Astrocyte of the cerebellum (primary cell): ENCODE results near the gene HAUS5.

Experiments
- DNase-seq: peaks from one replicate; pipeline ENCODE4 v3.0.0-alpha.2; 2011; ENCODE audit warnings: low read depth
- H3K4me3 ChIP-seq: 2 replicates; pipeline ENCODE4 v1.5.1; 2011; ENCODE audit warnings: mild to moderate bottlenecking, low read depth, low read length, moderate library complexity
- in situ Hi-C: cut with HindIII; loops from 2 replicates; pipeline ENCODE4 v1.10.0; 2017; ENCODE audit warnings: low sequenced_read_pairs
- TF ChIP-seq, protein P1 (sequence below): IDR thresholded peaks from 2 replicates; pipeline ENCODE4 v1.5.1; 2012; ENCODE audit warnings: low read length, low read depth, moderate library complexity, mild to moderate bottlenecking; ENCODE audit errors: missing control alignments

HAUS5 gene, protein sequence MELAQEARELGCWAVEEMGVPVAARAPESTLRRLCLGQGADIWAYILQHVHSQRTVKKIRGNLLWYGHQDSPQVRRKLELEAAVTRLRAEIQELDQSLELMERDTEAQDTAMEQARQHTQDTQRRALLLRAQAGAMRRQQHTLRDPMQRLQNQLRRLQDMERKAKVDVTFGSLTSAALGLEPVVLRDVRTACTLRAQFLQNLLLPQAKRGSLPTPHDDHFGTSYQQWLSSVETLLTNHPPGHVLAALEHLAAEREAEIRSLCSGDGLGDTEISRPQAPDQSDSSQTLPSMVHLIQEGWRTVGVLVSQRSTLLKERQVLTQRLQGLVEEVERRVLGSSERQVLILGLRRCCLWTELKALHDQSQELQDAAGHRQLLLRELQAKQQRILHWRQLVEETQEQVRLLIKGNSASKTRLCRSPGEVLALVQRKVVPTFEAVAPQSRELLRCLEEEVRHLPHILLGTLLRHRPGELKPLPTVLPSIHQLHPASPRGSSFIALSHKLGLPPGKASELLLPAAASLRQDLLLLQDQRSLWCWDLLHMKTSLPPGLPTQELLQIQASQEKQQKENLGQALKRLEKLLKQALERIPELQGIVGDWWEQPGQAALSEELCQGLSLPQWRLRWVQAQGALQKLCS

DNA sequence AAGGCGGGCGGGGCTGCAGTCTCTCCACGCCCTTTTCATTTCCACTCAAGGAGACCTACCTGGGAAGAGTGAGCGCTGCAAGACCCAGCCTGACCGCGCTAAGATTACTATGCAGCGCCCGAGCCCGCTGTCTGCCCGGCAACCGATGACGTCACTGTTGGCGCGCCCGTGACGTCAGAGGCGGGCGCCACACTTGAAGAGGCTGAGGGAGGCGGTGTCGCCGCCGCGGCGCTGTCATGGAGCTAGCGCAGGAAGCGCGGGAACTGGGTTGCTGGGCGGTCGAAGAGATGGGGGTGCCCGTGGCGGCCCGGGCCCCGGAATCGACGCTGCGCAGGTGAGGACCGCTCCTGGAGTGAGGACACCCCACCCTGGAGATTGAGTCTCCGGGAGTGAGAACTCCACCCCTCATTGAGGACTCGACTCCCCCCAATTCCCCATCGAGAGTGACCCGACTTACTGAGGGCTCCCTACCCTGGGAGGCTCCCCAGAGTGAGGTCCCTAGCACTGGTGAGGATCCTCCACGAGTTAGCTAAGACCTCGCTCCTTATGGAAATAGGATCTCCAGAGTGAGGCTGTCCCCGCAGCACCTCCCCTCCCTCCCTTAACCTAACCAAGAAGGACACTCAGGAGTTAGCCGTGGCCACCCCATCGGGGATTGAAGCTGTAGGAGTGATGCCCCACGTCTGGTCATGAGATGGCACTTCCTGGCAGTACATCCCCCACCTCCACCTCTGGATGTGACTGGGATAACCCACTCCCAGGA lies at the start of gene HAUS5:
HAUS5 (plus strand) TSS at position 177 of the 763 bp plus-strand sequence; CDS start at position 237, 60 bp downstream.
- in situ Hi-C loops = no loop called here
- peak; percentile 75 for DNase-seq

DNA sequence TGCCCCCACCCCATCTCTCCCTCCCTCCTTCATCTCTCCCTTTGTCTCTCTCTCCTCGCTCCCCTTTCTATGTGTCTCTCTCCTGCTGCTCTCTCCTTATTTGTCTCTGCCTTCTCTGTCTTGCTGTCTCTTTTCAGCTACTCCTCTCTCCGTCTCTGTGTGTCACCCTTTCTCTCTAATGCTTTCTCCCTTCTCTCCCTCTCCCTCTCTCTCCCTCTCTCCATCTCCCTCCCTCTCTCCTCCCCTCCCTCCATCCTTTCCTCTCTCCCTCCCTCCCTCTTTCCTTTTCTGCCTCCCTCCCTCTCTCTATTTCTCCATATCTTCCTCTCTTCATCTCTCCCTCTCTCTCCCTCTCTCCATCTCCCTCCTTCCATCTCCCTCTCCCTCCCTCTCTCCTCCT lies 49.8 kb upstream of the HAUS5 start:
- TF ChIP-seq, protein P1, sequence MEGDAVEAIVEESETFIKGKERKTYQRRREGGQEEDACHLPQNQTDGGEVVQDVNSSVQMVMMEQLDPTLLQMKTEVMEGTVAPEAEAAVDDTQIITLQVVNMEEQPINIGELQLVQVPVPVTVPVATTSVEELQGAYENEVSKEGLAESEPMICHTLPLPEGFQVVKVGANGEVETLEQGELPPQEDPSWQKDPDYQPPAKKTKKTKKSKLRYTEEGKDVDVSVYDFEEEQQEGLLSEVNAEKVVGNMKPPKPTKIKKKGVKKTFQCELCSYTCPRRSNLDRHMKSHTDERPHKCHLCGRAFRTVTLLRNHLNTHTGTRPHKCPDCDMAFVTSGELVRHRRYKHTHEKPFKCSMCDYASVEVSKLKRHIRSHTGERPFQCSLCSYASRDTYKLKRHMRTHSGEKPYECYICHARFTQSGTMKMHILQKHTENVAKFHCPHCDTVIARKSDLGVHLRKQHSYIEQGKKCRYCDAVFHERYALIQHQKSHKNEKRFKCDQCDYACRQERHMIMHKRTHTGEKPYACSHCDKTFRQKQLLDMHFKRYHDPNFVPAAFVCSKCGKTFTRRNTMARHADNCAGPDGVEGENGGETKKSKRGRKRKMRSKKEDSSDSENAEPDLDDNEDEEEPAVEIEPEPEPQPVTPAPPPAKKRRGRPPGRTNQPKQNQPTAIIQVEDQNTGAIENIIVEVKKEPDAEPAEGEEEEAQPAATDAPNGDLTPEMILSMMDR = no peak
- no peak for DNase-seq
- no peak overlapping the region for H3K4me3 ChIP-seq
- in situ Hi-C loops = no loop called here

More for the DNA sequence above, at the start of gene HAUS5:
- TF ChIP-seq, protein P1 = no peak
- H3K4me3 ChIP-seq = peak within 1 kb of the TSS; percentile 98

DNA sequence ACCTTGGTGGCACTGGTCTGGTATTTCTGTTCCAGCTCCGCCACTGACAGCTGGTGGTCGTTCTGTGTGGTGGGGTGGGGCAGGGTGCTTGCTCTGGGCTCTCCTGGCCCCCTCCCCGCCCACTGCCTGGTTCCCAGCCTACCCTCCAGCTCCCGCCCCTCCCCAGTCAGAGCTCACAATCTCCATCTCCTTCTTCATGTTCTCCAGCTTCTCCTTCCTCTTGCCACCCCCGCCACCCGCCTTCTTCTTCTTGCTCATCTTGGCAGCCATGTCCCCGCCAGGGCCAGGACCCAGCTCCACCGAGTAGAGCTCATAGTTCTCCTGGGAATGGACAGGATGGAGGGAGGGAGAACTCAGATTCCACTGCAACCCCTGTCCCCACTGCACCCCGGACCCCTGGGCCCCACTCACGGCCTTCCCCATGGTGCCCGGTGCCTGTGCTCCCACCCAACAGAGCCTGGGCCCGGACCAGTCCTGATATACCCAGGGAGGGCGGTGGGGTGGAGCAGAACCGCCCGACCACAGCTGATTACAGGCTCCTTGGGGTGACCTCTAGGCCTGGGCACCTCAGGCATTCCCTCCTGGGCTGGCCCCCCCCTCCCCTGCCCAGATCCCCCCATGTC lies 49.2 kb upstream of the HAUS5 start, which contains the start of gene ATP4A:
ATP4A (minus strand) TSS at position 452 of the 623 bp plus-strand sequence; CDS start at position 423, 29 bp downstream.
- no peak within 1 kb of the TSS for H3K4me3 ChIP-seq
- in situ Hi-C loops = no loop called here
- no peak for DNase-seq
- TF ChIP-seq, protein P1 = no peak

DNA sequence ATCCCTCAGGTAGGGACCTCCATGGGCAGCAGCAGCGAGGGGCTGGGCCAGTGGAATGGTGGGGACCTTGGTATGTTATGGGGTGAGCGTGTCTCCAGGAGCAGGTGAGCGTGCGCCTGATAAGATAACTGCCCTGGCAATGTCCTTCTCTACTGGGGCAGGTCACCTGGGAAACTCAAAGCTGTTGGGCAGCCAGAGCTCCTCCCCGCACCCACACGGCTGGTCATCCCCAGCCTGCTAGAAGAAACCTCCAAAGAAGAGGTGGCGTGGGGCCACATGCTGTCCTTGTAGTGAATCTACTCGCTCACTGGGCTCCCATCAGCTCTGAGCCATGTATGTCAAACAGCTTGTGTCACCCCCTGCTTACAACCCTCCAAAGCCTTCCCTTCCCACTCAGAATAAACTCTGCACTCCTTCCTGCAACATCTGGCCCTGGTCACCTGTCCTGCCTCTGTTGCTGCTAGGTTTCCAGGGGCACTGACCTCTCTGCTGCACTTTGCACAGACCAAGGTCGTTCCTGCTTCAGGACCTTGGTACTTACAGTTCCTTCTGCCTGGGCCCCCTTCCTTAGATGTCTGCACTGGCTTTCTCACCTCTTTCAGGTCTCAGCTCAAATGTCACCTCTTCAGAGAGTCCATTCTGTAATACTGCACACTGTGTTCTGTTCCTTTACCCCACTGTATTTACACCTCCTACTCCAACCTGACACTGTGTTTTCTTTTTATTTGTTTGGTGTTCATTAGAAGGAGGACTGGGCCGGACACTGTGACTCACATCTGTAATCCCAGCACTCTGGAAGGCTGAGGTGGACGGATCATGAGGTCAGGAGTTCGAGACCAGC lies 47.3 kb upstream of the HAUS5 start:
- TF ChIP-seq, protein P1 = no peak

DNA sequence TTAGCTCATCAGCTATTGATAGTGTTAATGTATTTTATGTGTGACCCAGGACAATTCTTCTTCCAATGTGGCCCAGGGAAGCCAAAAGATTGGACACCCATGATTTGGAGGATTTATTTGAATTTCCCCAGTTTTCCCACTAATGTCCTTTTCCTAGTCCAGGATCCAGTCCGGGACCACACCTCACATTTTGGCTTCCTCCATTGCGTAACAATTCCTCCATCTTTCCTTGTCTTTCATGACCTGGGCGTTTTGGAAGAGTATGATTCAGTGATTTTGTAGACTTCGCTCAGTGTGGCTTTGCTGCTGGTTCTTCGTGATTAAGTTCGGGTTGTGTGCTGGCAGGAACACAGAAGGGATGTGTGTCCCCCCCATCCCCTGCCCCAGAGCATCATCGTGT lies 45.8 kb upstream of the HAUS5 start:
- TF ChIP-seq, protein P1 = no peak
- no peak overlapping the region for H3K4me3 ChIP-seq
- in situ Hi-C loops = no loop called here
- no peak for DNase-seq

More for the DNA sequence above, 47.3 kb upstream of the HAUS5 start:
- H3K4me3 ChIP-seq = no peak overlapping the region
- in situ Hi-C loops = no loop called here
- no peak for DNase-seq
